ENCODE results near the gene FRMD4B.

Gene FRMD4B

DNA sequence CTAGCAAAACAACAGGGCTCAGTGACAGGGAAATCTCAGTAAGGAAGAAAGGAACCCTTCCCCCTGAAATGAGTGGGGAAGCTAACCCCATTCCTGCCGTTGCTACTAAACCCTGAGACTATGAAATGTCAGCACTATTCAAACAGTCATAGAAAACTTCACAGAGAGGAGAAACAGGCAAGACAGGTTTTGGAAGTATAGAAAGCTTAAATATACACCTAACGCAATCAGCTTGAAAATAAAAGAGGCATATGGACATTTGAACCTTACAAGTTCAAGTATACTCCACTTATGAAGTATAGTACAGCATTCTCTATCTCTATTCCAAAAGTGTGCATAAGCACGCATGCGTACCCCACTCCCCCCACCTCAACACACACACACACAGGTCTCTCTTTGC lies 17.6 kb upstream of the FRMD4B start:
- Histone ChIP-seq H3K36me3 (no peaks in the 10 kb centered on the region), H3K9me3 (no peaks in the 10 kb centered on the region), H3K27ac (no peak overlapping the region)

DNA sequence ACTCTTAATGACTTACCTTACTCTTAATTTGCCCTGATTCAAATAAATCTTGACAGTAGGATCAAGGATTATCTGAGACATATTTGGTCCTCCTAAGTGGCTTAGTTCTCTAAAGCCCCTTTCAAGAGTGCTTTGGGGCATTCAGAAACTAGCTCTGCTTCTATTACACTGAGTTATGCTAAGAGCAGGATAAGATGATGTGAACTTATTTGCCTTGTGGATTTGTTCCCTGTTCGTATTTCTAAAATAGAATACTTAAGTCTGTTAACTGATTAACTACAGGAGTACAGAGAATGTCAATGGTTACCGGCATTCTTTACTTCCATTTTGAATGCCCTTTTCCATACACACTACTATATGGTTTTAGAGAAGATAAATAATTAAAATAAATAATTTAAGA lies 14.8 kb upstream of the FRMD4B start:
- Histone ChIP-seq H3K4me3 (ENCODE audit: low read depth in 1 of 2, low read length in 1 of 2) (no peak overlapping the region), H3K4me1 (ENCODE audit: control insufficient read depth in 1 of 2, insufficient read depth in 1 of 2, low read depth in 1 of 2, low read length in 1 of 2) (peaks cover 15 to 18% of the 10 kb centered on the region in 2 experiments), H3K9me3 (no peaks in the 10 kb centered on the region), H3K27ac (no peak overlapping the region), H3K36me3 (no peaks in the 10 kb centered on the region), H3K27me3 (no peaks in the 10 kb centered on the region)
- TF ChIP-seq, protein P1, sequence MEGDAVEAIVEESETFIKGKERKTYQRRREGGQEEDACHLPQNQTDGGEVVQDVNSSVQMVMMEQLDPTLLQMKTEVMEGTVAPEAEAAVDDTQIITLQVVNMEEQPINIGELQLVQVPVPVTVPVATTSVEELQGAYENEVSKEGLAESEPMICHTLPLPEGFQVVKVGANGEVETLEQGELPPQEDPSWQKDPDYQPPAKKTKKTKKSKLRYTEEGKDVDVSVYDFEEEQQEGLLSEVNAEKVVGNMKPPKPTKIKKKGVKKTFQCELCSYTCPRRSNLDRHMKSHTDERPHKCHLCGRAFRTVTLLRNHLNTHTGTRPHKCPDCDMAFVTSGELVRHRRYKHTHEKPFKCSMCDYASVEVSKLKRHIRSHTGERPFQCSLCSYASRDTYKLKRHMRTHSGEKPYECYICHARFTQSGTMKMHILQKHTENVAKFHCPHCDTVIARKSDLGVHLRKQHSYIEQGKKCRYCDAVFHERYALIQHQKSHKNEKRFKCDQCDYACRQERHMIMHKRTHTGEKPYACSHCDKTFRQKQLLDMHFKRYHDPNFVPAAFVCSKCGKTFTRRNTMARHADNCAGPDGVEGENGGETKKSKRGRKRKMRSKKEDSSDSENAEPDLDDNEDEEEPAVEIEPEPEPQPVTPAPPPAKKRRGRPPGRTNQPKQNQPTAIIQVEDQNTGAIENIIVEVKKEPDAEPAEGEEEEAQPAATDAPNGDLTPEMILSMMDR (IDR thresholded peaks at IDR 0.05): no peak

More for the DNA sequence above, 17.6 kb upstream of the FRMD4B start:
- Histone ChIP-seq H3K4me3 (ENCODE audit: low read depth in 1 of 2, low read length in 1 of 2) (no peak overlapping the region), H3K27me3 (no peaks in the 10 kb centered on the region), H3K4me1 (ENCODE audit: control insufficient read depth in 1 of 2, insufficient read depth in 1 of 2, low read depth in 1 of 2, low read length in 1 of 2) (peaks cover 14 to 16% of the 10 kb centered on the region in 2 experiments)
- TF ChIP-seq, protein P1 (IDR thresholded peaks at IDR 0.05): no peak

DNA sequence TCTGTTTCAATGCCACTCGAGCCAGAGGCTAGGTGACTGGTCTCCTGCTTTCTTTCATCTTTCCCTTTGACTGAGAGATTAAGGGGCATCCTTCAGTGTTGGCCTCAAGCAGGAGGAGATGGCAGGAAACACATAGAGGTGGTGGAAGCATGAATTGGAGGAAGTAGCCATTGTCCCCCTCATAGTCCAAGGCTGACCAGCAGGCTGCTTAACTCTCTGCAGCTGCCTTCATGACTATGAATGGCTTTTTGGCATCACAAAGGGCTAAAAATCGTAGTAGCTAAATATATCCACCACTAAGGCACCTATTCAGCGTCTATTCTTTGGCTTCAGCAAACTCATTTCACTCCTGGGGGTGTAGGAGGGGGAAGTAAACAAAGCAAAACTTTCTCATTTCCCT lies 7.0 kb upstream of the FRMD4B start:
- H3K27me3 ChIP-seq: no peaks in the 10 kb centered on the region
- H3K36me3 ChIP-seq: no peaks in the 10 kb centered on the region
- H3K4me1 ChIP-seq (ENCODE audit: control insufficient read depth in 1 of 2, insufficient read depth in 1 of 2, low read depth in 1 of 2, low read length in 1 of 2): peaks cover 11 to 14% of the 10 kb centered on the region in 2 experiments
- H3K4me3 ChIP-seq (ENCODE audit: low read depth in 1 of 2, low read length in 1 of 2): no peak overlapping the region
- H3K27ac ChIP-seq: no peak overlapping the region
- H3K9me3 ChIP-seq: no peaks in the 10 kb centered on the region
- TF ChIP-seq, protein P1 (IDR thresholded peaks at IDR 0.05): no peak

DNA sequence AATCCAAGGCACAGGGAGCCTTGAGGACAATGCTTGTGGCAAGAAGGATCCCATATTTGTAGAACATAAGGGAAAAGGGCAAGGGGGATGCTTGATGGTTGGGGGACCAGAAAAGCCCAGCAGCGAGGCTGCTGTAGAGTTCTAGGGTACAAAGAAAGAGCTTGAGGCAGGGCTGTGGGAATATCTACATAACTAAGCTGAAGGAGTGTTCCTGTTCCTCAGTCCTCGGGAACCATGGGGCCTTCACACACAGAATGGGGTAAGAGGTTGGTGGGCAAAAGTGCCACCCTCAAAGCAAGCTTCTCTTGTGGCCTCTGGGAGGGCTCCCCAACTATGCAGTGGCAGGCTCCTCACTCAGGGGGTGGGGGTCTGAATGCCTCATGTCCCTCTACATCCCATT lies 6.5 kb upstream of the FRMD4B start:
- TF ChIP-seq, protein P1 (IDR thresholded peaks at IDR 0.05): no peak

DNA sequence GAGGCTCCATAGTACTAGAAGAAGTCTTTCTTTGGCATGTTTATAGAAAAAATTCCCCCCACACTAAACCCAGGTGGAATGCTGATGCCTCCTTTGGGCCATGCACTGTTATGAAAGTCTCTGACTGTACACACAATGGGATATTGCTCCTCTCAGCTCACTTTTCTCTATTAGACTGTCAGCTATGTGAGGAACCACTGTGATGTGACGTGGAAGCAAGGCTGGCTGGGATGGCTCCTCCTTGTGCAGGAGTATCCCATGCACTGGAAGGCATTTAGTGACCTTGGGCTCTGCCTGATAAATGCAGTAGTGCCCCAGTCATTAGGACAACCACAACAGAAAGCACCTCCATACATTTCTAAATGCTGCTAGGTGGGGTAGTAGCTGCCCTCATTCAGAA lies 5.7 kb upstream of the FRMD4B start:
- Histone ChIP-seq H3K27me3 (no peaks in the 10 kb centered on the region), H3K9me3 (no peaks in the 10 kb centered on the region), H3K4me3 (ENCODE audit: low read depth in 1 of 2, low read length in 1 of 2) (no peak overlapping the region), H3K36me3 (no peaks in the 10 kb centered on the region), H3K4me1 (ENCODE audit: control insufficient read depth in 1 of 2, insufficient read depth in 1 of 2, low read depth in 1 of 2, low read length in 1 of 2) (peaks cover 13 to 16% of the 10 kb centered on the region in 2 experiments), H3K27ac (no peak overlapping the region)
- TF ChIP-seq, protein P1 (IDR thresholded peaks at IDR 0.05): no peak

More for the DNA sequence above, 6.5 kb upstream of the FRMD4B start:
- H3K4me3 ChIP-seq (ENCODE audit: low read depth in 1 of 2, low read length in 1 of 2): no peak overlapping the region
- H3K36me3 ChIP-seq: no peaks in the 10 kb centered on the region
- peaks cover 11 to 14% of the 10 kb centered on the region in 2 experiments for H3K4me1 ChIP-seq (ENCODE audit: control insufficient read depth in 1 of 2, insufficient read depth in 1 of 2, low read depth in 1 of 2, low read length in 1 of 2)
- no peak overlapping the region for H3K27ac ChIP-seq
- H3K27me3 ChIP-seq: no peaks in the 10 kb centered on the region
- no peaks in the 10 kb centered on the region for H3K9me3 ChIP-seq

DNA sequence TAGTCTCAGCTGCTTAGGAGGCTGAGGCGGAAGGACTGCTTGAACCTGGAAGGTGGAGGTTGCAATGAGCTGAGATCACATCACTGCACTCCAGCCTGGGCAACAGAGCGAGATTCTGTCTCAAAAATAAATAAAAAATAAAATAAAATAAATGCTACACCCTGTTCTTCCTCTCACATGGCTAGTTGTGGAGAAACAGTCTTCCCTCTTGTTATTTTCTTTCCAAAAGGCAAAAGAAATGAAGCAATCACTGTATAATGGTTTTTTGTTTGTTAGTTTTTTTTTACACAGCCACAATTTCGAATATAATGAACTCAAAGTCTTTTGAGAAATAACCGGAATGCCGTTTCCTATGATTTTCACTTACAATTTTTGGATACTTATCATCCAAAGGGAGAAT lies 4.9 kb upstream of the FRMD4B start:
- H3K27me3 ChIP-seq: no peaks in the 10 kb centered on the region
- no peak overlapping the region for H3K4me3 ChIP-seq (ENCODE audit: low read depth in 1 of 2, low read length in 1 of 2)
- peaks cover 21 to 24% of the 10 kb centered on the region in 2 experiments for H3K4me1 ChIP-seq (ENCODE audit: control insufficient read depth in 1 of 2, insufficient read depth in 1 of 2, low read depth in 1 of 2, low read length in 1 of 2)
- H3K36me3 ChIP-seq: no peaks in the 10 kb centered on the region
- TF ChIP-seq, protein P1 (IDR thresholded peaks at IDR 0.05): no peak
- H3K9me3 ChIP-seq: no peaks in the 10 kb centered on the region
- no peak overlapping the region for H3K27ac ChIP-seq
